SK-N-MC (cell line): Measurements from ENCODE around the gene SLC36A3.

Experiments
- EZH2 ChIP-seq: fragments of 200-600 bp; sonication (generic); IDR thresholded peaks from one replicate; pipeline ENCODE4 v1.6.1; 2017; ENCODE audit warnings: antibody characterized with exemption
- FOXP2 ChIP-seq: optimal IDR thresholded peaks from 2 replicates; pipeline ENCODE3; 2011; ENCODE audit warnings: mild to moderate bottlenecking, moderate library complexity; ENCODE audit not compliant: insufficient read depth; ENCODE audit errors: extremely low read length, control extremely low read depth
- POLR2AphosphoS5 ChIP-seq: IDR thresholded peaks from 2 replicates; pipeline ENCODE4 v1.6.1; 2012; ENCODE audit warnings: mild to moderate bottlenecking, low read depth, low read length, borderline replicate concordance

GRCh38 chr5:151313357-151313756 is 9.8 kb upstream of the SLC36A3 start:
- TF ChIP-seq EZH2, result no peak
- no peak for TF ChIP-seq POLR2AphosphoS5
- no peak for TF ChIP-seq FOXP2
